Measurements from ENCODE around the gene FBXO31. TPM values are rescaled to one million over a fixed set of nuclear protein-coding genes. Genes with fewer than 3 reads are reported as not detected.

FBXO31 gene
- total and polyA plus RNA-seq, 7 donors, result 15.0 to 120 (median 86.7) TPM

DNA sequence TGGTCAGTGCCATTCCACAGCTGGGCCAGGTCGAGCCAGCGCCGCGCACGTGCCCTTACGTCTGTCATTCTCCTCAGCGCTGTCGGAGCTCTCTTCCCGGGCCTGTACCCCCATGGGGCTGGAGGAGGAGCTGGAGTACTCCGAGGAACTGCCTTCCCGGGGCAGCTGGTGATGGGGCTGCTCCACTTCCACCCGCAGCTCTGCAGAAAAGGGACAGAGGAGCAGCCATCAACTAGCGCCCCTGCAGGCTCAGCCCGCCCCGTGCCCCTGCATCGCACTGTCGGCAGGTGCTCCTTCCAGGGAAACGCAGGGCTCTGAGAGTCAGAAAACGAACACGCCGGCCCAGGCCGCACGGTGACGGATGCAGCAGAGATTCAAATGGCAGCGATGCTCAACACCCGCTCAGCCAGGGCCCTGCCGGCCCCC is 29.4 kb upstream of the FBXO31 start:
- intact Hi-C loops (cut with DNase I), result loop anchor here (10.0 kb wide), 1 partner anchor 132 kb away; no protein-coding TSS in a partner anchor
- H3K36me3 ChIP-seq, result peaks cover 18 to 98% (median 35%) of the 10 kb centered on the region in 4 donors
- DNase-seq, result peak; percentile 61

DNA sequence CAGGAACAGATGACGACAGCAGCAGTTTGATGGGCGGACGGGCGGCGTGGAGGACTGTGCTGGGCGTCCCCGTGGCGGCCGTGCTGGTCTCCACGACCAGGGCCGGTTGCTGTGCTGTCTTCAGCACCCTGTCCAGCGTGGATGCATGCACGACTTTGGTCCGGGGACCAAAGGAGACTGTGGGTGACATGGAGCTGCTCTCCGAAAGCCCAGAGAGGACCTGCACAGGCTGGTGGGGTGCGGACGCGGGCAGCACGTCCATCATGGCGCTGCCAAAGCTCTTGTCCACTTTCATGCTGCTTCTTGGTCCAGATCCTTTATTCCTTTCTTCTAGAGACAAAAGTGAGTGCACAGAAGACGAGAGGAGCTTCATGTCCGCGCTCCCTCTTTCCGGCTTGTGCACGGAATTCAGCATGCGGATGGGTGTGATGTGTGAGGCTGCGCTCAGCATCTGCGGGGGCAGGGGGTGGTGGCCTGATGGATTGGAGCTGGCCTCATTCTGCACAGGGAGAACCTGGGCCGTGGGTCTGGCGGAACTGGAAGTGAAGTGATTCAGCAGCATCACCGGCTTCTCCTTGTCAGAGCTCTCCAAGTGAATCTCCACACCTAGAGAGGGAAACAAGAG is 28.9 kb upstream of the FBXO31 start:
- Histone ChIP-seq H3K4me1 (no peaks in the 10 kb centered on the region), H3K27ac (no peak overlapping the region), H3K27me3 (no peaks in the 10 kb centered on the region), H3K9me3 (no peaks in the 10 kb centered on the region), H3K4me3 (no peak overlapping the region), H3K36me3 (peaks cover 18 to 98% (median 36%) of the 10 kb centered on the region in 4 donors)
- TF ChIP-seq EP300 (IDR thresholded peaks at IDR 0.05), result no peak
- no peak for TF ChIP-seq POLR2A (IDR thresholded peaks at IDR 0.05)
- no peak for TF ChIP-seq POLR2AphosphoS5 (IDR thresholded peaks at IDR 0.05)
- intact Hi-C loops (cut with DNase I), result loop anchor here (10.0 kb wide), 1 partner anchor 132 kb away; no protein-coding TSS in a partner anchor
- 93% methylated on average over 31 of the region's 31 CpGs for WGBS, 2 donors
- DNase-seq, result peak; percentile 61

More for the DNA sequence above, 29.4 kb upstream of the FBXO31 start:
- TF ChIP-seq POLR2A (IDR thresholded peaks at IDR 0.05) (no peak), CTCF (IDR thresholded peaks at IDR 0.05) (no peak), POLR2AphosphoS5 (IDR thresholded peaks at IDR 0.05) (no peak), EP300 (IDR thresholded peaks at IDR 0.05) (no peak)
- no peaks in the 10 kb centered on the region for H3K9me3 ChIP-seq
- no peak overlapping the region for H3K4me3 ChIP-seq
- no peaks in the 10 kb centered on the region for H3K27me3 ChIP-seq
- WGBS, 2 donors, result 92 to 95% methylated on average over 27 of the region's 27 CpGs
- no peak overlapping the region for H3K27ac ChIP-seq
- no peaks in the 10 kb centered on the region for H3K4me1 ChIP-seq

- intact Hi-C loops (cut with DNase I), result loop anchor here (10.0 kb wide), 1 partner anchor 133 kb away; no protein-coding TSS in a partner anchor
- Histone ChIP-seq H3K9me3 (no peaks in the 10 kb centered on the region), H3K36me3 (peaks cover 18 to 100% (median 38%) of the 10 kb centered on the region in 4 donors), H3K4me1 (no peaks in the 10 kb centered on the region), H3K4me3 (no peak overlapping the region), H3K27ac (no peak overlapping the region), H3K27me3 (no peaks in the 10 kb centered on the region)
- WGBS, 2 donors, result 77 to 90% methylated on average over 49 of the region's 49 CpGs
- TF ChIP-seq EP300 (IDR thresholded peaks at IDR 0.05), result no peak
- no peak for TF ChIP-seq POLR2A (IDR thresholded peaks at IDR 0.05)
- TF ChIP-seq POLR2AphosphoS5 (IDR thresholded peaks at IDR 0.05), result no peak
- no peak for TF ChIP-seq CTCF (IDR thresholded peaks at IDR 0.05)
- peak; percentile 61 for DNase-seq
Observed at GRCh38 chr16:87411375-87412271, 28.0 kb upstream of the FBXO31 start.

GRCh38 chr16:87410968-87411367 is 27.4 kb upstream of the FBXO31 start:
- TF ChIP-seq POLR2AphosphoS5 (IDR thresholded peaks at IDR 0.05), result no peak
- H3K27me3 ChIP-seq, result no peaks in the 10 kb centered on the region
- DNase-seq, result peak; percentile 61
- H3K27ac ChIP-seq, result no peak overlapping the region
- H3K4me3 ChIP-seq, result no peak overlapping the region
- no peaks in the 10 kb centered on the region for H3K4me1 ChIP-seq
- 83 to 88% methylated on average over 14 of the region's 14 CpGs for WGBS, 2 donors
- H3K36me3 ChIP-seq, result peaks cover 15 to 99% (median 40%) of the 10 kb centered on the region in 4 donors
- H3K9me3 ChIP-seq, result no peaks in the 10 kb centered on the region
- intact Hi-C loops (cut with DNase I), result loop anchor here (10.0 kb wide), 1 partner anchor 134 kb away; no protein-coding TSS in a partner anchor

DNA sequence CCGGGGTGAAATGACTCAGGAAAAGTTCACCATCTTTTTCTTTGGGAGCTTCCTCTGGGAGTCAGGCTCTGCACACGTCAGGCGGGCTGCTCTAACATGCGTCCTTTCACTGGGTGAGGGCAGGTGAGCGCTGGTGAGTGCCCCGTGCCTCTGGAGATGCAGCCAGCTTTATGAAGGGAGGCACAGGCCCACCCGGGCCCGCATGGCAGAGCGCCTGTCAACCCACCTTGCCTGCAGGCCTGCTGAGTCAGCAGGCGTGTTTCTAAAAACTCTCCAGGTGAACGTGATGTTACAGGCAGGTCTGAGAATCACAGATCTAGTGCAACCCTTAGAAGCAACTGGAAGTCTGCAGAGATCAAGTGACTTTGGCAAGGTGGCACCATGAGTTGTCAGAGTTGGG is 27.0 kb upstream of the FBXO31 start:
- Histone ChIP-seq H3K27me3 (no peaks in the 10 kb centered on the region), H3K9me3 (no peaks in the 10 kb centered on the region), H3K4me1 (no peaks in the 10 kb centered on the region), H3K36me3 (peaks cover 15 to 99% (median 40%) of the 10 kb centered on the region in 4 donors), H3K27ac (no peak overlapping the region), H3K4me3 (no peak overlapping the region)
- intact Hi-C loops (cut with DNase I), result loop anchor here (10.0 kb wide), 1 partner anchor 134 kb away; no protein-coding TSS in a partner anchor
- WGBS, 2 donors, result 92 to 93% methylated on average over 11 of the region's 11 CpGs
- TF ChIP-seq POLR2AphosphoS5 (IDR thresholded peaks at IDR 0.05), result no peak
- no peak for TF ChIP-seq CTCF (IDR thresholded peaks at IDR 0.05)
- TF ChIP-seq POLR2A (IDR thresholded peaks at IDR 0.05), result no peak
- no peak for TF ChIP-seq EP300 (IDR thresholded peaks at IDR 0.05)
- DNase-seq, result peak; percentile 29

Measured in sigmoid colon (tissue), 7 donors.